ENCODE data around the gene GPR39.

GPR39 gene

DNA sequence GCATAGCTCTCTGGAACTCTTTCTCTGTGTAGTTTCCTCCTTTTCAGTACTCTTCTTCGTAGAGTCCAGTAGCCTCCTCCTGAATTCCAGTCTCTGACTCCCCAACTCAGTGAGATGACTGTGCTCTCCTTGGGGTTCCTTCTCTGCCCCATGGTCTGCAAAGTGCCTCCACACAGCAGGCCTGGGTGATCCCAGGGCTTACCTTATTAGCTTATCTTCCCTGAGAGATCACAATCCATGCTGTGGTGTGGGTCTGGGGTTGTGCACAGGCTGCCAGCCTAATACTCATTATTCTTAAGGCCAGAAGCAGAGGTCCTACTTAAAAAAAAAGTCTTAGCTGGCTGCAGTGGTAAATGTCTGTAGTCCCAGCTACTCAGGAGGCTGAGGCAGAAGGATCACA, 4.6 kb upstream of the GPR39 start:
- no peak for DNase-seq (ENCODE audit: low read depth in 4 of 4, low spot score in 1 of 4)

GRCh38 chr2:132414081-132414480, 2.5 kb upstream of the GPR39 start:
- DNase-seq (ENCODE audit: low read depth in 4 of 4, low spot score in 1 of 4) = no peak

DNA sequence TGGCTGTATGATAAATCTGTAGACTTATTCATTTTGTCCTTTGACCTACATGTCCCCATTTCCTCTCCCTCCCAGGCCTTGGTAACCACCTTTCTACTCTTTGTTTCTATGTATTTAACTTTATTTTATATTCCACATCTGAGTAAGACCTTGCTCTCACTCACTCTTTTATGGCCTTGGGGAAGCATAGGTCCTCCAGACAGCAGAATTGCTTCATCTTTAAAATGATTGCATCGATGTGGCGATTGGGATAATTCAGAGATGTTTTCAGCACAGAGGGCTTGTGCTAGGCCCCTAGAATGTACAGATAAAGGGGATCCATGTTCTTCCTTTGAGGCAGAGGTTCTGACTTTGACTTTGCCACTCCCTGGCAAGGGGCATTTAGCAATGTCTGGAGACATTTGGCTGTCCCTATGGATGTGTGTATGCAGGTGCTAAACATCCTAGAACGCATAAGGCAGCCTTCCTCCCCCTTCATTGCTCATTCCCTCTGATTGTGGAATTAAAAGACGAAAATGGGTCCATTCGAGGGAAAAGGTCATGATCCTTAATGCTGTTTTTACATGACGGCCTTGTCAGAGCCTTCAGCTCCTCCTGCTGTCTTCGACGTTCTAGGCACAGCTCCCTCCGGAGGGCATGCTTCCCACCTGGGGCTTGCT, 1.2 kb upstream of the GPR39 start:
- DNase-seq (ENCODE audit: low read depth in 4 of 4, low spot score in 1 of 4) = no peak

GRCh38 chr2:132415915-132416722, 486 bp upstream of the GPR39 start:
- no peak for DNase-seq (ENCODE audit: low read depth in 4 of 4, low spot score in 1 of 4)

DNA sequence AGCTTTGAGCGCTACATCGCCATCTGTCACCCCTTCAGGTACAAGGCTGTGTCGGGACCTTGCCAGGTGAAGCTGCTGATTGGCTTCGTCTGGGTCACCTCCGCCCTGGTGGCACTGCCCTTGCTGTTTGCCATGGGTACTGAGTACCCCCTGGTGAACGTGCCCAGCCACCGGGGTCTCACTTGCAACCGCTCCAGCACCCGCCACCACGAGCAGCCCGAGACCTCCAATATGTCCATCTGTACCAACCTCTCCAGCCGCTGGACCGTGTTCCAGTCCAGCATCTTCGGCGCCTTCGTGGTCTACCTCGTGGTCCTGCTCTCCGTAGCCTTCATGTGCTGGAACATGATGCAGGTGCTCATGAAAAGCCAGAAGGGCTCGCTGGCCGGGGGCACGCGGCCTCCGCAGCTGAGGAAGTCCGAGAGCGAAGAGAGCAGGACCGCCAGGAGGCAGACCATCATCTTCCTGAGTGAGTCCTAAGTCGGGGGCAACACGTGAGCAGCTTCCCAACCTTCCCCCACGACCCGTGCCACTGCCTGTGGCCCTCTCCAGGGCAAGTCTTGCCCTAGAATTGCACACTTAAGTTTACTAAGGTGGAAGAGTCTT, 928 bp downstream of the GPR39 start:
- no peak for DNase-seq (ENCODE audit: low read depth in 4 of 4, low spot score in 1 of 4)

- no peak for DNase-seq (ENCODE audit: low read depth in 4 of 4, low spot score in 1 of 4)
These were observed 2.6 kb downstream of the GPR39 start for GRCh38 chr2:132419235-132419634.

GRCh38 chr2:132419941-132420340, 3.3 kb downstream of the GPR39 start:
- no peak for DNase-seq (ENCODE audit: low read depth in 4 of 4, low spot score in 1 of 4)

DNA sequence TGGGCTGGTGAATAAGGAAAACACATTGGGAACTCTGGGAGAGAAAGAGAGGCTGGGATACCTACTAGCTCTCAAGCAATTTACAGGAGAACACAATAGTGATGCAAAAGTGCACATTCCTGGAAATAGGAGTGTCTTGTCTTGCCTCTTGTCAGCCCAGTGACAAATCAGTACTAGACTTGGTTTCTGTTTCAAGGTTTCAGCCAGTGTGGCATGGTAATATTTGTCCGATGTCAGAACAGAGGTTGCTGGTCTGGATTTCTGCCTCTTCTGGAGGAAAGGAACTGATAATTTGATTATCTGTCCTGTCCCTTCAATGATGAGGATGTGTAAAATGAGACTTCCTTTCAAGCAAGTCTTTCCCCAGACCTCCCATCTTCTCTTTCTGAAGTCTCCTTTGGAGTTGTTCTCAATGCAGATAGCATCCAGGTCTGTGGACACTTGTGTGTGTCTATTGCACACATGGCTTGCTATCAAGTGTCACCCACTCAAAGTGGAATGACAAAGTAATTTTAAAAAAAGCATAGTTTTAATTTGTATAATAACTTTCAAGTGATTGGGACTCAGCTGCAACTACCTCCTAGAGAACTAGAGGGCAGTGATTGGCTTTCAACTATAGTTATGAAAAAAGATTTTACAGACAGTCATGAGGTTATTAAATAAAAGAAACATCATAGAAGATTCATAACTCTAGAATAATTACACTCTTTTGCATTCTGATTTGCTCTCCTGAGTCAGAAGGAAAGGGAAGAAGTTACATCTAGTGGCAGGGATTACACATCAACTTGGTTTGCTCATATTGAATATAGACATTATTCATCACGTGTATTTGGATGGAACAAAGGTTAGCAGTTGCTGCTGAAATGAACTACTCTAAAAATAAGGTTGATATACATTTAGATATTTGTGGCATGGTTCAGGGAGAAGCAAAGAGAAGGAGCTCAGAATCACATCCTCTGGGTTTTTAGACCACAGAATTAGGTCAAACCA, 4.5 kb downstream of the GPR39 start:
- no peak for DNase-seq (ENCODE audit: low read depth in 4 of 4, low spot score in 1 of 4)

DNA sequence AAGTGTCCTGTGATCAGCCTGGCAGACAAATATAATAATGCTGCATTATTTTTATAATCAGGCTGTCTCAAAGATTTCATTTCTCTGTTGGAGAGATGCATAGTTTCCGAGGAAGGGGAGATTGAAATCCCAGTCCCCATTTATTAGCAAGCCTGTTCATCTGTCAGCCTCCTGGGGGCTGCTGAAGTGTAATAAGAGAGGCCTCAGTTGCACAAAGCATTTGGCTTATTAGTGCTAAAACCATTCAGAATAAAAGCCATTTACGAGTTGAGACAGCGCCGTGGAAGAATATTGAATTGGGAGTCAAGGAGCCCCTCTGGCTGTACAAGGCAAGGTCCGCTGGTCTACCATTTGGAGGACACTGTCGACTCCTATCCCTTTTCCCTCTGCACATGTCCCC, 6.1 kb downstream of the GPR39 start:
- no peak for DNase-seq (ENCODE audit: low read depth in 4 of 4, low spot score in 1 of 4)

DNA sequence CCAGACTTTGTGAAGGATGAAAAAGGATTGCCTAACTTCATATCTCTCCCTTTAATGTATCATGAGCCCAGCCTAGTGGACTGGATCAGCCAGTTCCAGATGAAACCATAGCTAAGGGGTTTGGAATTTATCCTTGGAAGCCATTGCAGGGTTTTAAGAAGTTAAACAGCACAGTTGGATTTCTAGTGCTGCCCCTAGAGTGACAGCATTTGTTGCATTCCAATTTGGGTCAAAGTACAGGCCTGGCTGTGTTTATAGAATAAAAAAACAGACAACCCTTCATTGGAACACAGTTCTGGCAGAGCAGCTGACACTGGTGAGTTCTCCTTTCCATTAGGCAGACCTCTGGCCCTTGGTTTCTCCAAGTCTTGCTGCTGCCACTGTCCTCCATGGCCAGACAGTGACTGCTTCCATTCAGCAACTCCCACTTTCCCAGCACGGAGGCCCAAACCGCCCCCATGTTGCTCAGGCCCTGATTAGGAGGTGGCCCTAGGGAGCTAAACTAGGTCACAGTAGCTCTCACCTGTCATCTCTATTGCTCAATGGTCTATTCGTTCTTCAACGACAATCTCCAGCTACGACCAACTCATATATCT, 8.0 kb downstream of the GPR39 start:
- DNase-seq (ENCODE audit: low read depth in 4 of 4, low spot score in 1 of 4) = no peak

DNA sequence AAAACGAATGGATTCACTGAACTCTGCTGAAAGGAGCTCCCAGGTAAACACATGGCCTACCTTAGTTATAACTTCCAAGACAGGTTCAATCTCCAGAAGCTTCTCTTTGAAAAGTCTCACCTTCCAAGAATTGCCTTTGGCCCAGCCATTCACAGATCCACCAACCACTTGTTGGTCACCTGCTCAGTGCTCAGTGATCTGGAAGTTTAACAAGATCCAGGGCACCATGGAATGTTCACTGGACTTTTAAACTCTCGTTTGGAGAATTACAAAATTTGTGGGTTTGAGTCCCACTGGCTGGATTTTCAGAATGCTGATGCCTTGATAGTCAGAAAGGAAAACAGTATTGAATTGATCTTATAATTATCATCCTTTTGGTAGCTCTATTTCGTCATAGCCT, 9.4 kb downstream of the GPR39 start:
- no peak for DNase-seq (ENCODE audit: low read depth in 4 of 4, low spot score in 1 of 4)

DNA sequence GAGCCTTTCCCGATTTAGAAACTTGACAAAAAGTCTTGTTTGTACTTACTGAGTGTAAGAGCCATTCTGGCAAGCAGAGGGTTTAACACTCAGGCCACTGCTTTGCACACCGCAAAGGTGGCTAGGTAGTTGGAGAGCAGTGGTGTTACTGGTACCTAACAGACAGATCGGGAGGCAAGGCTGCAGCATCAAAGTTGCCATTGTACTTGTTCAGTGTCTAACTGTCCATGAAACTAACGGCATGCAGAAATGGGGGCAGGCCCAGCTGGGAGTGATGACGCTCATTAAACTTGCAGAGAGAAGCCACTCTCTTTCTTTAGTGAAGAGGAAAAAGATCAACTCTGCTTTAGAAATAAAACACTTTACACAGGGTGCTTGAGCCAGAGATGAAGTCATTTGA, 10.1 kb downstream of the GPR39 start:
- no peak for DNase-seq (ENCODE audit: low read depth in 4 of 4, low spot score in 1 of 4)

GRCh38 chr2:132429351-132429750, 12.7 kb downstream of the GPR39 start:
- DNase-seq (ENCODE audit: low read depth in 4 of 4, low spot score in 1 of 4) = no peak

DNA sequence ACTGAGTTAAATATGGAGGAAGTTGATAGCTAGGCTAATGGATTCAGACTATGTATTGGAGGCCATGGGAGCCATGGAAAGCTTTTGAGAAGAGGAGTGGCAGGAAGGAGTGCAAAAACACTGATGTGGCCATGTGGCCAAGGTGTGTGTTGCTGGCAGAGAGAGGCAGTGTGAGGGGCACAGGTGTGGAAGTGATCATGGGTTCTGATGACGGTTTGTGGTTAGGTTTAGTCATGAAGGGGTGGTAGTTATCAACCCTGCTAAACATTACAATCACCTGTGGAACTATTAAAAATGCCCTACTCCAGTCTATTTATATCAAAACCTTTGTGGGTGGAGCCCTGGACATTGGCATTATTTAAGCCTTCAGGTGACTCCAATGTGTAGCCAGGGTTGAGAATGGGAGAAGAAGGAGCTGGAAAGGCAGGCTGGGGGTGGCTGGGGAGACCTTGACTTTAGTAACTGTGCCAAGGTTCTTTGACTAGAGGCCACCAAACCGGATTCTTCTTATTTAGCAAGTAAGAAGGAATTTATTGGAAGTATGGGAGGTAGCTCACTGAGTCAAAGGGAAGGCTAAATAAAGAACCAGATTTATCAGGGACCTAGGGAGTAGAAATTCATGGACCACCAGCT, 13.5 kb downstream of the GPR39 start:
- DNase-seq (ENCODE audit: low read depth in 4 of 4, low spot score in 1 of 4) = no peak

DNA sequence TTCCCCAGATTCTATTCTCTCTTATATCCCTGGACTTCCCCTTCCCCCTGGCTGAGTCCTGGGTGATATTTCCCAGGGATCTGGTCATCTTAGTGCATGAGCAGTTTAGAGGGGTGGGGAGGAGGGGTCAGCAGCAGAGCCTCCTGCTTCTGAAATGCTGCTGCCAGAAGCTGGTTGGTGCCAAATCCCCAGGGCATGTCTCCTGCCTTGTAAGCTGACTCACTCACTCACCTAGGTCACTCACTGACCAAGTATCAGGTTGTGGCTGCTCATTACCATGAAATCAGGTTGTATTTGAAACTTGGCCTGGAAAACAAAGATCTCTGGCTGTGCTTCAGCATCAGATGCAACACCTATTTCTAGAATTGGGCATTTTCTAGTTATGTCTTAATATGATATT, 14.3 kb downstream of the GPR39 start:
- DNase-seq (ENCODE audit: low read depth in 4 of 4, low spot score in 1 of 4) = no peak

- no peak for DNase-seq (ENCODE audit: low read depth in 4 of 4, low spot score in 1 of 4)
These were observed 21.5 kb downstream of the GPR39 start for GRCh38 chr2:132437852-132438669.

GRCh38 chr2:132438691-132439090, 22.1 kb downstream of the GPR39 start:
- DNase-seq (ENCODE audit: low read depth in 4 of 4, low spot score in 1 of 4) = no peak

DNA sequence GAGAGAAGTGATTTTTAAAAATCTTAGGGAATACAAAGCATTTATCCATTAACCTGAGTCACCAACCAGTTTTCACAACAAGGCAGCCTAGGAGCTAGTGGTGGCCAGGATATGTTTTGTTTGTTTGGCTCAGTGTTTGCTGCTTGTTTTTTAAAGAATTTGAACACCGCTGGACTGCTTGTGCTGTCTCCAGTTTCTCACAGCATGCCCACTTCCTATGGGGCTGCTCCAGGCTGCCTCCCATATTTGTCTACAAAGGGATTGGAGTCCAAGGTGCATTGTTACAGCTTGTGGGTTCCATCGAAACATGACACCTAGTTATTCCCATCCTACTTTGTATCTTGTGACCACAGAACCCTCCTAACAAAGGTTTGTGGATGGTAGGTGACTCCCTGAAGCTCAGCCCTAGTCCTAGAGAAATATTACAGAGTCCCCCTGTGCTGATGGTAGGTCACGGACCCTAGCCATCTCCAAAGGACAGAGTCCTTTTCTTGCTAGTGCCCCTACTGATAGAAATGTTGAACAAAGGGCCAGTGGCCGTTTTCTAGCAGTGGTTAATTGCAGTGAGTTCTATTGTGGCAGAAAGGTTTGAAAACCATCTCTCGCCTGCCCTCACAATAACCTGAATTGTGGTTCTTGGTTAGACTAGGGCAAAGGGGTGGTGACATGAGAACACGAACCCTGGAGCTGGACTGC, 23.2 kb downstream of the GPR39 start:
- no peak for DNase-seq (ENCODE audit: low read depth in 4 of 4, low spot score in 1 of 4)

- DNase-seq (ENCODE audit: low read depth in 4 of 4, low spot score in 1 of 4) = no peak
These were observed 24.4 kb downstream of the GPR39 start for GRCh38 chr2:132441051-132441450.

Data from stimulated activated CD4-positive, alpha-beta T cell treated with anti-CD3 and anti-CD28 coated beads, Interleukin-1b, Interleukin-23, amount 100 ng/mL, for 24 hours (primary cell).